Measurements from ENCODE around the gene YJEFN3. TPM values are rescaled to one million over a fixed set of nuclear protein-coding genes. Genes with fewer than 3 reads are reported as not detected.

The YJEFN3 gene
- total and polyA plus RNA-seq, 2 donors (not counting 3 experiments of a cell fraction or from before 2014, with no cell fraction given) = 1.9 to 2.1 TPM

DNA sequence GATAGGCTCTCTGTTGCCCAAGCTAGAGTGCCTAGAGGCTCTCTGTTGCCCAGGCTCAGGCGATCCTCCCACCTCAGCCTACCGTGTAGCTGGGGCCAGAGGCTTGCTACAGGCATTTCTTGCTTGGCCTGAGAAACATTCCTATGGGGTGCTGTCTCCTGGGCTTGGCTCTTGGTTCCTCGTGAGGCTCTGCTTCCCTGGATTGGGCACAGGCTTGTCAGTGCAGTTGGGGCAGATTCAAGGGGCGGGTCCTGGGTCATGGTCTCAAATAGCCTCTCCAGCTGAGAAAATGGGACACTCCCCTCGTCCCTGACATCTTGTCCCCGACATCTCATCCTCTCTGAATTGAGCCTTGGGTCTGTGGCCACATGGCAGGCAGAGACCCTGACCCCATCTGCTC, 18.3 kb upstream of the YJEFN3 start:
- no peak overlapping the region for H3K9ac ChIP-seq (replicated peaks; ENCODE audit: extremely low read depth, insufficient read depth, low read length)
- DNase-seq (ENCODE audit: low read depth, low spot score) (no peak), FAIRE-seq (no peak)
- no peak overlapping the region for H2AFZ ChIP-seq (ENCODE audit: low read depth, low read length)
- peaks cover 1% of the 10 kb centered on the region for H3K4me1 ChIP-seq (ENCODE audit: control insufficient read depth, extremely low read depth, insufficient read depth, low read length)
- ChIA-PET CTCF (interaction anchor here (1.1 kb wide), 1 partner anchor 21 kb away, joined by 3 read pairs; no protein-coding TSS in a partner anchor), POLR2A (no interaction called here)
- no peaks in the 10 kb centered on the region for H4K20me1 ChIP-seq (replicated peaks; ENCODE audit: control insufficient read depth, extremely low read depth, insufficient read depth, low read length)
- intact Hi-C loops (cut with micrococcal nuclease) (no loop called here), dilution Hi-C loops (cut with MboI; ENCODE audit: extremely low pct_ligation_motif_present, low sequenced_read_pairs) (no loop called here)
- no peak overlapping the region for H3K27ac ChIP-seq (ENCODE audit: insufficient read depth, low read depth, low read length)
- H3K4me3 ChIP-seq (replicated peaks in 1 of 3; ENCODE audit: insufficient read depth in 1 of 3, low read depth in 1 of 3, low read length in 3 of 3) = no peak overlapping the region
- TF ChIP-seq MYC (IDR thresholded peaks at IDR 0.05; ENCODE audit: low read depth, low read length) (no peak), GATA2 (IDR thresholded peaks at IDR 0.05; ENCODE audit: insufficient read depth, insufficient read length, low read depth, low read length) (no peak), POLR2A (IDR thresholded peaks at IDR 0.05; ENCODE audit: low read depth, low read length) (no peak), FOS (IDR thresholded peaks at IDR 0.05; ENCODE audit: borderline replicate concordance, insufficient read depth, low read length) (no peak), JUN (IDR thresholded peaks at IDR 0.05; ENCODE audit: borderline replicate concordance, insufficient read depth, insufficient read length, low read depth) (no peak), EZH2 (IDR thresholded peaks at IDR 0.05; ENCODE audit: borderline replicate concordance, low read depth, low read length, severe bottlenecking) (no peak), POLR2AphosphoS5 (IDR thresholded peaks at IDR 0.05; ENCODE audit: insufficient read depth, low read depth, low read length) (no peak)
- TF ChIP-seq, protein P1, sequence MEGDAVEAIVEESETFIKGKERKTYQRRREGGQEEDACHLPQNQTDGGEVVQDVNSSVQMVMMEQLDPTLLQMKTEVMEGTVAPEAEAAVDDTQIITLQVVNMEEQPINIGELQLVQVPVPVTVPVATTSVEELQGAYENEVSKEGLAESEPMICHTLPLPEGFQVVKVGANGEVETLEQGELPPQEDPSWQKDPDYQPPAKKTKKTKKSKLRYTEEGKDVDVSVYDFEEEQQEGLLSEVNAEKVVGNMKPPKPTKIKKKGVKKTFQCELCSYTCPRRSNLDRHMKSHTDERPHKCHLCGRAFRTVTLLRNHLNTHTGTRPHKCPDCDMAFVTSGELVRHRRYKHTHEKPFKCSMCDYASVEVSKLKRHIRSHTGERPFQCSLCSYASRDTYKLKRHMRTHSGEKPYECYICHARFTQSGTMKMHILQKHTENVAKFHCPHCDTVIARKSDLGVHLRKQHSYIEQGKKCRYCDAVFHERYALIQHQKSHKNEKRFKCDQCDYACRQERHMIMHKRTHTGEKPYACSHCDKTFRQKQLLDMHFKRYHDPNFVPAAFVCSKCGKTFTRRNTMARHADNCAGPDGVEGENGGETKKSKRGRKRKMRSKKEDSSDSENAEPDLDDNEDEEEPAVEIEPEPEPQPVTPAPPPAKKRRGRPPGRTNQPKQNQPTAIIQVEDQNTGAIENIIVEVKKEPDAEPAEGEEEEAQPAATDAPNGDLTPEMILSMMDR (IDR thresholded peaks at IDR 0.05; ENCODE audit: extremely low read depth in 1 of 2, insufficient read depth in 1 of 2, low read depth in 1 of 2, low read length in 2 of 2) = no peak
- TF ChIP-seq, protein P2, sequence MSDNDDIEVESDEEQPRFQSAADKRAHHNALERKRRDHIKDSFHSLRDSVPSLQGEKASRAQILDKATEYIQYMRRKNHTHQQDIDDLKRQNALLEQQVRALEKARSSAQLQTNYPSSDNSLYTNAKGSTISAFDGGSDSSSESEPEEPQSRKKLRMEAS (IDR thresholded peaks at IDR 0.05; ENCODE audit: insufficient read depth, insufficient read length) = no peak
- no peaks in the 10 kb centered on the region for H3K9me3 ChIP-seq (replicated peaks; ENCODE audit: control insufficient read depth, insufficient read depth, low read length)
- H3K4me2 ChIP-seq (ENCODE audit: insufficient read depth, low read length) = no peak overlapping the region
- H3K9me1 ChIP-seq (replicated peaks; ENCODE audit: control insufficient read depth, extremely low read depth, insufficient read depth, low read length) = no peaks in the 10 kb centered on the region
- no peaks in the 10 kb centered on the region for H3K27me3 ChIP-seq (ENCODE audit: control insufficient read depth in 2 of 2, insufficient read depth in 2 of 2, low read length in 2 of 2)
- BruUV-seq (replicated peaks) = no TSS peak
- no peaks in the 10 kb centered on the region for H3K79me2 ChIP-seq (ENCODE audit: control insufficient read depth, insufficient read depth, low read length)
- H3K36me3 ChIP-seq (ENCODE audit: control insufficient read depth in 2 of 2, extremely low read depth in 1 of 2, insufficient read depth in 2 of 2, low read length in 2 of 2) = peaks cover 6 to 15% of the 10 kb centered on the region in 2 experiments
